Stimulated activated CD4-positive, alpha-beta T cell treated with anti-CD3 and anti-CD28 coated beads, Interleukin-12 subunit alpha, Interleukin-12 subunit beta, amount 100 ng/mL, for 48 hours (primary cell): ENCODE results near the gene ITM2C.

Experiments
- DNase-seq, 3 donors: peaks; one replicate each; pipeline ENCODE4 v3.0.0-alpha.2; 2020; ENCODE audit warnings: low read depth in 2 of 3, low spot score in 1 of 3

ITM2C gene

GRCh38 chr2:230864605-230865306, at the start of gene ITM2C:
Gene ITM2C, plus strand, starts transcription at chr2:230864942. Its CDS starts 84 bp downstream, at chr2:230865026.
- peak; percentile 55 to 67 (median 55) for DNase-seq

- DNase-seq = no peak
Observed at GRCh38 chr2:230815088-230815487, 49.7 kb upstream of the ITM2C start.

GRCh38 chr2:230816735-230817134, 48.0 kb upstream of the ITM2C start:
- DNase-seq = no peak

- no peak for DNase-seq
Observed at GRCh38 chr2:230819433-230819832, 45.3 kb upstream of the ITM2C start.

GRCh38 chr2:230821261-230821990, 43.3 kb upstream of the ITM2C start:
- no peak for DNase-seq

GRCh38 chr2:230821991-230822520, 42.7 kb upstream of the ITM2C start:
- no peak for DNase-seq

GRCh38 chr2:230823264-230823964, 41.3 kb upstream of the ITM2C start:
- no peak for DNase-seq

- DNase-seq = peak; percentile 29 to 73 (median 33)
Observed at GRCh38 chr2:230824406-230824978, 40.2 kb upstream of the ITM2C start.

- no peak for DNase-seq
Observed at GRCh38 chr2:230825354-230825753, 39.4 kb upstream of the ITM2C start.

- DNase-seq = no peak
Observed at GRCh38 chr2:230827774-230828271, 36.9 kb upstream of the ITM2C start.

GRCh38 chr2:230828272-230828961, 36.3 kb upstream of the ITM2C start:
- peak in 1 of 3 donors; percentile 15 for DNase-seq

GRCh38 chr2:230829293-230829692, 35.4 kb upstream of the ITM2C start:
- DNase-seq = no peak

- no peak for DNase-seq
Observed at GRCh38 chr2:230829959-230830358, 34.8 kb upstream of the ITM2C start.

- DNase-seq = no peak
Observed at GRCh38 chr2:230830428-230830827, 34.3 kb upstream of the ITM2C start.

GRCh38 chr2:230840301-230840700, 24.4 kb upstream of the ITM2C start:
- no peak for DNase-seq

GRCh38 chr2:230842473-230842872, 22.3 kb upstream of the ITM2C start:
- DNase-seq = no peak

GRCh38 chr2:230843132-230843531, 21.6 kb upstream of the ITM2C start:
- DNase-seq = no peak

GRCh38 chr2:230846360-230846759, 18.4 kb upstream of the ITM2C start:
- no peak for DNase-seq

GRCh38 chr2:230847883-230848388, 16.8 kb upstream of the ITM2C start:
- peak; percentile 87 to 96 (median 93) for DNase-seq

GRCh38 chr2:230849633-230850357, 14.9 kb upstream of the ITM2C start:
- DNase-seq = peak; percentile 54 to 79 (median 62)
